HepG2 (cell line): Measurements from ENCODE around the gene VPS4A. TPM values are rescaled to one million over a fixed set of nuclear protein-coding genes. Genes with fewer than 3 reads are reported as not detected.
A peak's percentile ranks its signal among the peaks of the same experiment; 100 is the strongest.

Source experiments
- CHD2 ChIP-seq: IDR thresholded peaks from 2 replicates; pipeline ENCODE4 v1.6.1; 2011; ENCODE audit warnings: low read depth, low read length, improper control_type of control experiment
- DR1 ChIP-seq: sonication (generic); formaldehyde crosslinking; IDR thresholded peaks from 2 replicates; pipeline ENCODE4 v1.8.0; 2021; ENCODE audit warnings: mild to moderate bottlenecking, missing genetic modification reagents, inconsistent platforms
- FOXJ3 ChIP-seq: sonication (generic); formaldehyde crosslinking; IDR thresholded peaks from 2 replicates; pipeline ENCODE4 v1.4.0; 2020; ENCODE audit warnings: missing genetic modification reagents, mild to moderate bottlenecking, borderline replicate concordance
- GATAD2A ChIP-seq: IDR thresholded peaks from 2 replicates; pipeline ENCODE4 v1.6.1; 2016
- RAD21 ChIP-seq: fragments of 450-650 bp; formaldehyde crosslinking; IDR thresholded peaks from 2 replicates; pipeline ENCODE4 v1.5.0; 2020; ENCODE audit warnings: mild to moderate bottlenecking
- ZNF614 ChIP-seq: IDR thresholded peaks from 2 replicates; pipeline ENCODE4 v1.6.1; 2018; ENCODE audit warnings: missing biosample characterization, missing genetic modification reagents, inconsistent platforms, borderline replicate concordance
- ZNF746 ChIP-seq: sonication (generic); formaldehyde crosslinking; IDR thresholded peaks from 2 replicates; pipeline ENCODE4 v1.8.0; 2022; ENCODE audit warnings: mild to moderate bottlenecking, missing genetic modification reagents
- polyA plus RNA-seq, 8 experiments: library from polyadenylated mRNA; depleted of rRNA in 3 of 8; stranded (reverse) in 7 of 8; unstranded in 1 of 8; fragments of >200 nt; fragmentation: Illumina TruSeq in 4 of 8; extraction: Trizol in 4 of 8; gene quantifications; 2 replicates each; pipeline versions ENCODE4 v1.2.1 to v1.2.3, GENCODE V29; 2011 to 2016; ENCODE audit warnings: low read depth in 4 of 8, missing spikeins in 1 of 8, mixed read lengths in 1 of 8; ENCODE audit not compliant: insufficient read depth in 1 of 8
- total RNA-seq, 5 experiments: library from RNA; depleted of rRNA; stranded (reverse); fragments of >200 nt; fragmentation: Illumina TruSeq; extraction: Trizol; gene quantifications; 2 replicates each; pipeline ENCODE4 v1.2.3, GENCODE V29; 2016; ENCODE audit warnings: low read depth in 1 of 5
- TF ChIP-seq, protein P1 (sequence below): IDR thresholded peaks from 2 replicates; pipeline ENCODE4 v1.6.1; 2016; ENCODE audit warnings: low read depth, missing genetic modification reagents, missing compliant biosample characterization
- TF ChIP-seq, protein P2 (sequence below): sonication (generic); formaldehyde crosslinking; IDR thresholded peaks from 2 replicates; pipeline ENCODE4 v1.4.0; 2020; ENCODE audit warnings: mild to moderate bottlenecking, missing genetic modification reagents

Gene VPS4A
- total and polyA plus RNA-seq, 2 of the 13 experiments (the other 11 are each of a cell fraction or from before 2014, with no cell fraction given) = 13.2 to 27.9 TPM

- TF ChIP-seq, protein P1, sequence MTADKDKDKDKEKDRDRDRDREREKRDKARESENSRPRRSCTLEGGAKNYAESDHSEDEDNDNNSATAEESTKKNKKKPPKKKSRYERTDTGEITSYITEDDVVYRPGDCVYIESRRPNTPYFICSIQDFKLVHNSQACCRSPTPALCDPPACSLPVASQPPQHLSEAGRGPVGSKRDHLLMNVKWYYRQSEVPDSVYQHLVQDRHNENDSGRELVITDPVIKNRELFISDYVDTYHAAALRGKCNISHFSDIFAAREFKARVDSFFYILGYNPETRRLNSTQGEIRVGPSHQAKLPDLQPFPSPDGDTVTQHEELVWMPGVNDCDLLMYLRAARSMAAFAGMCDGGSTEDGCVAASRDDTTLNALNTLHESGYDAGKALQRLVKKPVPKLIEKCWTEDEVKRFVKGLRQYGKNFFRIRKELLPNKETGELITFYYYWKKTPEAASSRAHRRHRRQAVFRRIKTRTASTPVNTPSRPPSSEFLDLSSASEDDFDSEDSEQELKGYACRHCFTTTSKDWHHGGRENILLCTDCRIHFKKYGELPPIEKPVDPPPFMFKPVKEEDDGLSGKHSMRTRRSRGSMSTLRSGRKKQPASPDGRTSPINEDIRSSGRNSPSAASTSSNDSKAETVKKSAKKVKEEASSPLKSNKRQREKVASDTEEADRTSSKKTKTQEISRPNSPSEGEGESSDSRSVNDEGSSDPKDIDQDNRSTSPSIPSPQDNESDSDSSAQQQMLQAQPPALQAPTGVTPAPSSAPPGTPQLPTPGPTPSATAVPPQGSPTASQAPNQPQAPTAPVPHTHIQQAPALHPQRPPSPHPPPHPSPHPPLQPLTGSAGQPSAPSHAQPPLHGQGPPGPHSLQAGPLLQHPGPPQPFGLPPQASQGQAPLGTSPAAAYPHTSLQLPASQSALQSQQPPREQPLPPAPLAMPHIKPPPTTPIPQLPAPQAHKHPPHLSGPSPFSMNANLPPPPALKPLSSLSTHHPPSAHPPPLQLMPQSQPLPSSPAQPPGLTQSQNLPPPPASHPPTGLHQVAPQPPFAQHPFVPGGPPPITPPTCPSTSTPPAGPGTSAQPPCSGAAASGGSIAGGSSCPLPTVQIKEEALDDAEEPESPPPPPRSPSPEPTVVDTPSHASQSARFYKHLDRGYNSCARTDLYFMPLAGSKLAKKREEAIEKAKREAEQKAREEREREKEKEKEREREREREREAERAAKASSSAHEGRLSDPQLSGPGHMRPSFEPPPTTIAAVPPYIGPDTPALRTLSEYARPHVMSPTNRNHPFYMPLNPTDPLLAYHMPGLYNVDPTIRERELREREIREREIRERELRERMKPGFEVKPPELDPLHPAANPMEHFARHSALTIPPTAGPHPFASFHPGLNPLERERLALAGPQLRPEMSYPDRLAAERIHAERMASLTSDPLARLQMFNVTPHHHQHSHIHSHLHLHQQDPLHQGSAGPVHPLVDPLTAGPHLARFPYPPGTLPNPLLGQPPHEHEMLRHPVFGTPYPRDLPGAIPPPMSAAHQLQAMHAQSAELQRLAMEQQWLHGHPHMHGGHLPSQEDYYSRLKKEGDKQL (CRISPR knock-in tag) = no peak
- TF ChIP-seq FOXJ3 = no peak
- no peak for TF ChIP-seq ZNF746 (CRISPR knock-in tag)
- no peak for TF ChIP-seq CHD2
- TF ChIP-seq, protein P2, sequence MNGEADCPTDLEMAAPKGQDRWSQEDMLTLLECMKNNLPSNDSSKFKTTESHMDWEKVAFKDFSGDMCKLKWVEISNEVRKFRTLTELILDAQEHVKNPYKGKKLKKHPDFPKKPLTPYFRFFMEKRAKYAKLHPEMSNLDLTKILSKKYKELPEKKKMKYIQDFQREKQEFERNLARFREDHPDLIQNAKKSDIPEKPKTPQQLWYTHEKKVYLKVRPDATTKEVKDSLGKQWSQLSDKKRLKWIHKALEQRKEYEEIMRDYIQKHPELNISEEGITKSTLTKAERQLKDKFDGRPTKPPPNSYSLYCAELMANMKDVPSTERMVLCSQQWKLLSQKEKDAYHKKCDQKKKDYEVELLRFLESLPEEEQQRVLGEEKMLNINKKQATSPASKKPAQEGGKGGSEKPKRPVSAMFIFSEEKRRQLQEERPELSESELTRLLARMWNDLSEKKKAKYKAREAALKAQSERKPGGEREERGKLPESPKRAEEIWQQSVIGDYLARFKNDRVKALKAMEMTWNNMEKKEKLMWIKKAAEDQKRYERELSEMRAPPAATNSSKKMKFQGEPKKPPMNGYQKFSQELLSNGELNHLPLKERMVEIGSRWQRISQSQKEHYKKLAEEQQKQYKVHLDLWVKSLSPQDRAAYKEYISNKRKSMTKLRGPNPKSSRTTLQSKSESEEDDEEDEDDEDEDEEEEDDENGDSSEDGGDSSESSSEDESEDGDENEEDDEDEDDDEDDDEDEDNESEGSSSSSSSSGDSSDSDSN (CRISPR knock-in tag) = no peak
- 0 out of 2 replicates have a peak, but pooled peaks have one; percentile 6 for TF ChIP-seq RAD21
- no peak for TF ChIP-seq ZNF614 (CRISPR knock-in tag)
- TF ChIP-seq GATAD2A (CRISPR knock-in tag) = no peak
- TF ChIP-seq DR1 = no peak
- TF ChIP-seq, all 625 proteins: peak for 16
These were observed 29.0 kb downstream of the VPS4A start (continued) for GRCh38 chr16:69340095-69340644.
